ENCODE results near the gene MEX3A.

GRCh38 chr1:156033011-156033410 is 49.3 kb downstream of the MEX3A start:
- TF ChIP-seq CTCF (IDR thresholded peaks at IDR 0.05) (no peak), POLR2A (IDR thresholded peaks at IDR 0.05) (no peak), POLR2AphosphoS5 (IDR thresholded peaks at IDR 0.05) (no peak), EP300 (IDR thresholded peaks at IDR 0.05) (no peak)

Measured in sigmoid colon (tissue), 4 donors.